ENCODE results near the gene NME7.

DNA sequence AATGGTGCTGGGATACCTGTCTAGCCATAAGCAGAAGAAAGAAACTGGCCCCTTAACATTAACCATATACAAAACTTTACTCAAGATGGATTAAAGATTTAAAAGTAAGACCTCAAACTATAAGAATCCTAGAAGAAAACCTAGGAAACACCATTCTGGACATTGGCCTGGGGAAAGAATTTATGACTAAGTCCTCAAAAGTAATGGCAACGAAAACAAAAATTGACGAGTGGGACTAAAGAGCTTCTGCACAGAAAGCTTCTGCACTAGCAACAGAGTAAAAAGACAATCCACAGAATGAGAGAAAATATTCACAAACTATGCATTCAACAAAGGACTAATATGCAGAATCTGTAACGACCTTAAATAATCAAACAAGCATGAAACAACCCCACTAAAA, 66.7 kb downstream of the NME7 start:
- TF ChIP-seq CTCF (IDR thresholded peaks at IDR 0.05) (no peak), EZH2phosphoT487 (IDR thresholded peaks at IDR 0.05) (no peak), EZH2 (IDR thresholded peaks at IDR 0.05) (no peak)
